ENCODE results near the gene CELA2A.

DNA sequence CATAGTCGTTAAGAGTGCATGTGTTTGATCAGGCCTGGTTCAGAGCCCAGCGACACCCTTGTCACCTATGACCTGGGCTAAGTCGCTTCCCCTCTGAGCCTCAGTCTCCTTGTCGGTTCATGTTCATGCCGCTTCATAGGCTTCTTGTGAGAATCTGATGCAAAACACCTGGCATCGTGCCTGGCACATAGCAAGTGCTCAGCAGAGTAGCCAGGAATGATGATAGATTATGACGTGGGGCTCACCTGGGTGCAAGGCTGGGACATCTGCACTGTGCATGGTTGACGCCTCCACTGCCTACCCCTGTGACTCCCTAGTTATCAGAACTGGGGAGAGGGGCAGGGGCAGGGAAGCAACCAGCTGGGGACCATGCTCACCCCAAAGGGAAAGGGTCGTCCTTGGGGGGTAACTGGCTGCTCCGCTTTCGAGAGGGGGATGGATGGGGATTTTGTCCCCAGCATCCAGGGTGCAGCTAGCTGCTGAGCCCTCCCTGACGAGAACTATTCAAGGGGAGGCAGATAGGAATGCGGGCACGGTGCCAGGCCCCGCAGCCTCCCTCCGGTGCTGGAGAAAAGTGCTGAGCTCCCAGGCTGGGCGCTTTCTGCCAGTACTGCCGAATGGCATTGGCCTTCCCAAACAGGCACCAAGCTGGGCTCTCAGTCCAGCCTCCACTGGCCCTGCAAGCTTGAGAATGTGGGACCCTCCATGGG, 37.6 kb upstream of the CELA2A start:
- TF ChIP-seq, protein P1, sequence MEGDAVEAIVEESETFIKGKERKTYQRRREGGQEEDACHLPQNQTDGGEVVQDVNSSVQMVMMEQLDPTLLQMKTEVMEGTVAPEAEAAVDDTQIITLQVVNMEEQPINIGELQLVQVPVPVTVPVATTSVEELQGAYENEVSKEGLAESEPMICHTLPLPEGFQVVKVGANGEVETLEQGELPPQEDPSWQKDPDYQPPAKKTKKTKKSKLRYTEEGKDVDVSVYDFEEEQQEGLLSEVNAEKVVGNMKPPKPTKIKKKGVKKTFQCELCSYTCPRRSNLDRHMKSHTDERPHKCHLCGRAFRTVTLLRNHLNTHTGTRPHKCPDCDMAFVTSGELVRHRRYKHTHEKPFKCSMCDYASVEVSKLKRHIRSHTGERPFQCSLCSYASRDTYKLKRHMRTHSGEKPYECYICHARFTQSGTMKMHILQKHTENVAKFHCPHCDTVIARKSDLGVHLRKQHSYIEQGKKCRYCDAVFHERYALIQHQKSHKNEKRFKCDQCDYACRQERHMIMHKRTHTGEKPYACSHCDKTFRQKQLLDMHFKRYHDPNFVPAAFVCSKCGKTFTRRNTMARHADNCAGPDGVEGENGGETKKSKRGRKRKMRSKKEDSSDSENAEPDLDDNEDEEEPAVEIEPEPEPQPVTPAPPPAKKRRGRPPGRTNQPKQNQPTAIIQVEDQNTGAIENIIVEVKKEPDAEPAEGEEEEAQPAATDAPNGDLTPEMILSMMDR (IDR thresholded peaks at IDR 0.05), result no peak
- TF ChIP-seq EZH2 (IDR thresholded peaks at IDR 0.05), result no peak

Data from neural progenitor cell (in vitro differentiated cells).